Vein endothelial cell (primary cell): ENCODE results near the gene GPX2. TPM values are rescaled to one million over a fixed set of nuclear protein-coding genes. Genes with fewer than 3 reads are reported as not detected.

Source experiments
- small RNA-seq: library from RNA; depleted of rRNA; stranded (forward); fragments of <200 nt; gene quantifications from one replicate; pipeline ENCODE3, GENCODE V24; 2012
- total RNA-seq: library from RNA; depleted of rRNA; stranded (reverse); fragments of >200 nt; gene quantifications from 2 replicates; pipeline ENCODE4 v1.2.3, GENCODE V29; 2012

Gene GPX2
- total RNA-seq, result not detected in 2 replicates

GRCh38 chr14:64942531-64943111 lies at the start of gene GPX2:
Gene GPX2 (minus strand): TSS chr14:64942745. CDS start chr14:64942726, 19 bp downstream.

DNA sequence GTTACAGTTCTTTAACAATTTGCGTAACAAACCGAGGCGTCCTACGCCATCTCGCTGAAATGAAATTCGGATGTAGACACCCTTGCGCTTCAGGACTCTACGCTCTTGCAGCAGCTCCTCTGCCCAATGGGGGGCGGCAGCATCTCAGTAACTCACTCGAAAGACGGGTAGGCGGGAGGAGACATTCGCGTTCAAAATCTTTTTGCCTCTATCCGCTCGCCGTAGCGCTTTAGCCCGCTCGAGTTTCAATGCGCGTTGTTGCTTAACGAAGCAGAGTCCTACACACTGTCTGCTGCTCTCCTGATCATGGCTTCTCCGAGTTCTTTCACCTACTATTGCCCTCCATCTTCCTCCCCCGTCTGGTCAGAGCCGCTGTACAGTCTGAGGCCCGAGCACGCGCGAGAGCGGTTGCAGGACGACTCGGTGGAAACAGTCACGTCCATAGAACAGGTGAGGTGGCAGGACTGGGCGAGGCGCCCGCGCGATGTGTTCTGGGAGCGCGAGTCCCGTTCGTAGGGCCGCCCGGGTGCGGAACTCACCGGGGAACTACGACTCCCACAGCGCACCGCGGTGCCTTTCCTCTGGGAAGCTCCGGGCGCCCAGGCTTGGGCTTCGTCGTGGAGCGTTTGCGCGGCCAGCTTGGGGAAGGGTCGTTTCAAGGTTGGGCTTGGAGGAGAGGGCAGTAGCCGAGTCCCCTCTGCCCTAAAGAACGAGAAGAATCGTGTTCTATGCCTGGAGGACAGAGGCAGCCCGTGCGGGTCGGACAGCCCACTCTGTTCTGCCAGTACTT lies 44.3 kb upstream of the GPX2 start, which contains the start of gene FNTB:
Gene FNTB (plus strand): TSS at position 248 of the 790 bp plus-strand sequence. CDS start 59 bp downstream, at position 307.

GRCh38 chr14:64971943-64972791 lies 29.6 kb upstream of the GPX2 start, which contains the start of gene RAB15:
Gene RAB15 (minus strand): TSS chr14:64972336. CDS start chr14:64972076, 260 bp downstream.

GRCh38 chr14:64914237-64915028 lies 28.1 kb downstream of the GPX2 start, which contains the start of gene CHURC1:
Gene CHURC1 (plus strand): TSS chr14:64914455. CDS start chr14:64914496, 41 bp downstream.

Small RNA genes within 50 kb of the gene (small RNA-seq; reads per million reads assigned to genes)
- not detected for gene RPPH1-2P

Other genes with a start within 250 kb of the GPX2 start
- 2.3 and 3.6 TPM in 2 replicates for gene PLEKHG3, start 238.3 kb downstream of the GPX2 start, total RNA-seq
- 0.10 TPM in 1 of 2 replicates, not detected in the other for gene SPTB, start 62.8 kb downstream of the GPX2 start, total RNA-seq
- gene CHURC1, start 28.3 kb downstream of the GPX2 start, total RNA-seq, result 36.9 and 43.8 TPM in 2 replicates
- gene RAB15, start 29.6 kb upstream of the GPX2 start, total RNA-seq, result 14.4 and 19.6 TPM in 2 replicates
- 15.2 and 15.7 TPM in 2 replicates for gene FNTB, start 44.1 kb upstream of the GPX2 start, total RNA-seq
- gene MAX, start 159.8 kb upstream of the GPX2 start, total RNA-seq, result 60.5 and 64.0 TPM in 2 replicates